Activated CD8-positive, alpha-beta T cell treated with anti-CD3 and anti-CD28 coated beads for 36 hours (primary cell): Measurements from ENCODE around the gene PGC. TPM values are rescaled to one million over a fixed set of nuclear protein-coding genes. Genes with fewer than 3 reads are reported as not detected.
A peak's percentile ranks its signal among the peaks of the same experiment; 100 is the strongest.

ENCODE experiments used
- ATAC-seq: fragments of 200-7000 bp; cut with Tn5 transposase; one replicate; pipeline ENCODE4 v1.10.0; 2021; ENCODE audit warnings: mild to moderate bottlenecking, moderate library complexity
- CTCF ChIA-PET: fragments of 350-600 bp; sonication (Branson Sonifier 250); formaldehyde crosslinking; loops from one replicate; lab custom pipeline; 2021; ENCODE audit warnings: antibody characterized with exemption; lab: Charles Lee
- POLR2A ChIA-PET: fragments of 350-600 bp; sonication (Branson Sonifier 250); formaldehyde crosslinking; loops from one replicate; lab custom pipeline; 2021; ENCODE audit warnings: antibody characterized with exemption; lab: Charles Lee
- DNase-seq: peaks from one replicate; pipeline ENCODE4 v3.0.0-alpha.2; 2020
- H3K27ac Mint-ChIP-seq: one replicate; pipeline ENCODE4 v1.8.0; 2021; ENCODE audit warnings: mild to moderate bottlenecking, mixed read lengths
- H3K27me3 Mint-ChIP-seq: one replicate; pipeline ENCODE4 v1.8.0; 2021; ENCODE audit warnings: mixed read lengths
- H3K36me3 Mint-ChIP-seq: one replicate; pipeline ENCODE4 v1.8.0; 2021; ENCODE audit warnings: low read depth, mixed read lengths
- H3K4me1 Mint-ChIP-seq: one replicate; pipeline ENCODE4 v1.8.0; 2021; ENCODE audit warnings: low read depth, mixed read lengths
- H3K4me3 Mint-ChIP-seq: one replicate; pipeline ENCODE4 v1.8.0; 2021; ENCODE audit warnings: mild to moderate bottlenecking, moderate library complexity, mixed read lengths
- H3K9me3 Mint-ChIP-seq: one replicate; pipeline ENCODE4 v1.8.0; 2021; ENCODE audit warnings: mixed read lengths
- CTCF ChIP-seq: fragments of 200-600 bp; IDR thresholded peaks from one replicate; pipeline ENCODE4 v1.8.0; 2022; ENCODE audit warnings: antibody characterized with exemption, mild to moderate bottlenecking
- intact Hi-C: fragments of 100-400 bp; cut with micrococcal nuclease; formaldehyde crosslinking; loops from one replicate; pipeline ENCODE4 v1.10.0; 2022
- total RNA-seq, 2 experiments: library from RNA; stranded (reverse); gene quantifications; one replicate each; pipeline ENCODE4 v1.2.3, GENCODE V29; 2021

Gene PGC
- total RNA-seq, 2 experiments from 2014 or later, result not detected

- ChIA-PET POLR2A (no interaction called here), CTCF (interaction anchor here (1.1 to 12.8 kb wide), 2 partner anchors 120 to 257 kb away, joined by 3 to 214 read pairs; partner anchors contain the start of gene TAF8)
- no peak for DNase-seq
- no peak for ATAC-seq
- Mint-ChIP-seq H3K27me3 (no peaks in the 10 kb centered on the region), H3K36me3 (peaks cover 38% of the 10 kb centered on the region), H3K27ac (peak overlapping the region; percentile 62), H3K4me1 (peaks cover 22% of the 10 kb centered on the region), H3K4me3 (peak overlapping the region; percentile 91), H3K9me3 (no peaks in the 10 kb centered on the region)
- no peak for TF ChIP-seq CTCF
- intact Hi-C loops, result loop anchor here (10.0 kb wide), 1 partner anchor 135 kb away; the partner anchor contains the start of genes BYSL and MED20
Measured at GRCh38 chr6:41789390-41789724, 42.2 kb upstream of the PGC start.

DNA sequence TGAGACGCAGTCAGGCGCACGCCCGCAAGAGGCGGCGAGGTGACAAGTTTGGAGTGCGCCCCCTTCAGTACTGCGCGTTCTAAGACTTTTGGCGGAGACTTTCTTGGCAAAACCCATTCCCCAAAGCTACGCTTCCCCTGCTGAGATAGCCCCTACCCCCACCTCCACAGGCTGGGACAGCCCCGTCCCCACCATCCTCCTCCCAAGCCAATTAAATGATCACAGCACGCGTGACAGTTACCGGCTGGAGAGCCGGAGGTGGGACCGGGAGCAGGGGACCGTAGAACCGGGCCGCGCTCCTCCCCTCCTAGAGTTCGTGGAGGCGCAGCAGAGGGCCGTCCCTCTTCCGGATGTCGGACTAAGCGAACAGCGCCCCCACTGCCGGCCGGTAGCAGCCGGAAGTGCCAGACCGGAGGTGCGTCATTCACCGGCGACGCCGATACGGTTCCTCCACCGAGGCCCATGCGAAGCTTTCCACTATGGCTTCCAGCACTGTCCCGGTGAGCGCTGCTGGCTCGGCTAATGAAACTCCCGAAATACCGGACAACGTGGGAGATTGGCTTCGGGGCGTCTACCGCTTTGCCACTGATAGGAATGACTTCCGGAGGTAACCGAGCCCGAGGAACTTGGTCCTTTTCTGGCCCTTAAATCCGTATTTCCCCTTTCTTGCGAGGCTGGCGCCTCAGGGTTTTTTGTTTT is 40.2 kb upstream of the PGC start, which contains the start of gene TOMM6:
Gene TOMM6 (plus strand): TSS at position 476 of the 699 bp plus-strand sequence. CDS start 4 bp downstream, at position 480.
- Mint-ChIP-seq H3K36me3 (peaks cover 34% of the 10 kb centered on the region), H3K4me1 (peaks cover 19% of the 10 kb centered on the region), H3K4me3 (peak within 1 kb of the TSS; percentile 91), H3K27ac (peak within 1 kb of the TSS; percentile 97), H3K27me3 (no peaks in the 10 kb centered on the region), H3K9me3 (no peaks in the 10 kb centered on the region)
- CTCF ChIA-PET, result interaction anchor here (0.6 to 12.8 kb wide), 44 partner anchors 8 to 760 kb away, joined by 3 to 214 read pairs (median 4); partner anchors contain the start of genes BYSL, MED20, TAF8 and USP49
- DNase-seq (peak; percentile 97), ATAC-seq (peak; percentile 86)
- intact Hi-C loops, result loop anchor here (2.0 to 10.0 kb wide), 2 partner anchors 137 to 259 kb away; partner anchors contain the start of genes BYSL and MED20
- TF ChIP-seq CTCF, result peak; percentile 86
- POLR2A ChIA-PET, result interaction anchor here (0.6 to 4.8 kb wide), 17 partner anchors 8 to 317 kb away, joined by 3 to 49 read pairs (median 5); partner anchors contain the start of genes BYSL, MED20, TAF8 and TFEB

DNA sequence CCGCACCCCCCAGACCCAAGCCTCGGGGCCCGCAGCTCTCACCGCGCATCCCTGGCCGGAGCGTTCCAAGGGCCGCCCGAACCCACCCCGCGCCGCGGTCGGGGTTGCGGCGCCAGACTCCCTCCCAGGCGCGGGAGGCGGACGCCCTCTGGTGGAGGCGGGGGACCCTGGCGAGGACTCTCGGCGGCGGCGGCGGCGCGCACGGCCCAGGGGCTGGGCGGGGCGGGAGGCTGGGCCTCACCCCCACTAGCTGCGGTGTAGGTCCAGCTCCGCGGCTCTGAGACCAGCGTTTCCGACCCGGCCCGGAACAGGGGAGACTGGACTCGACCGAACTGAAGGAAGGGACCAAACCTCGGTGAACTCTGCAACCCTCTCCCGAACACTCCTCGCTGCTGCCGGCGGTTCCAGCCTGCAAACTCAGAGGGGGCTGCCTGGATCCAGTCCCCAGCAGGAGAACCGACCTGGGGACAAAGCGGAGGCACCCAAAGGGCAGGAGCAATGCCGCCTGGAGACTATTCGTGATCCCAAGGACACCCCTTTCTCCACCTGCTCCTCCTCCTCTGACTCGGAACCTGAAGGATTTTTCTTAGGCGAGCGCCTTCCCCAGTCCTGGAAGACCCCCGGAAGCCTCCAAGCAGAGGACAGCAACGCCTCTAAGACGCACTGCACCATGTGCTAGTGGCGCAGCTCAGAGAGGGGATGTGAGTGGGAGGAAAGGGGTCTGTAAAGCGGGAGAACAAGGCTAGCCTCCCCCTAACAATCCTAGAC is 39.4 kb upstream of the PGC start:
- ATAC-seq, result peak; percentile 79
- Mint-ChIP-seq H3K36me3 (peaks cover 26% of the 10 kb centered on the region), H3K27ac (peak overlapping the region; percentile 97), H3K4me1 (peaks cover 19% of the 10 kb centered on the region), H3K9me3 (no peaks in the 10 kb centered on the region), H3K27me3 (no peaks in the 10 kb centered on the region), H3K4me3 (peak overlapping the region; percentile 91)
- intact Hi-C loops, result loop anchor here (2.0 to 10.0 kb wide), 2 partner anchors 138 to 260 kb away; partner anchors contain the start of genes BYSL and MED20
- POLR2A ChIA-PET, result interaction anchor here (1.0 to 4.8 kb wide), 16 partner anchors 8 to 318 kb away, joined by 3 to 49 read pairs (median 6); partner anchors contain the start of genes BYSL, MED20, TAF8 and TFEB
- peak; percentile 60 for TF ChIP-seq CTCF
- CTCF ChIA-PET, result interaction anchor here (0.6 to 12.8 kb wide), 43 partner anchors 10 to 761 kb away, joined by 3 to 214 read pairs (median 4); partner anchors contain the start of genes BYSL, MED20, TAF8 and USP49
- peak; percentile 89 for DNase-seq

- ATAC-seq (no peak), DNase-seq (peak; percentile 18)
- CTCF ChIA-PET, result interaction anchor here (0.7 to 12.8 kb wide), 24 partner anchors 9 to 384 kb away, joined by 3 to 214 read pairs (median 3); partner anchors contain the start of genes BYSL, MED20, TAF8 and USP49
- POLR2A ChIA-PET, result interaction anchor here (1.1 to 4.8 kb wide), 6 partner anchors 136 to 319 kb away, joined by 3 to 49 read pairs (median 8); partner anchors contain the start of genes BYSL, MED20 and TAF8
- no peak overlapping the region for H3K27ac Mint-ChIP-seq
- intact Hi-C loops, result loop anchor here (2.0 to 10.0 kb wide), 2 partner anchors 139 to 261 kb away; partner anchors contain the start of genes BYSL and MED20
- peaks cover 5% of the 10 kb centered on the region for H3K27me3 Mint-ChIP-seq
- peak overlapping the region; percentile 91 for H3K4me3 Mint-ChIP-seq
- H3K4me1 Mint-ChIP-seq, result peaks cover 24% of the 10 kb centered on the region
- no peaks in the 10 kb centered on the region for H3K9me3 Mint-ChIP-seq
- H3K36me3 Mint-ChIP-seq, result peaks cover 23% of the 10 kb centered on the region
- no peak for TF ChIP-seq CTCF
Measured at GRCh38 chr6:41785689-41786450, 38.7 kb upstream of the PGC start.
